Cardiac muscle cell (in vitro differentiated cells and primary cell): ENCODE measurements around the gene TMPRSS11F. TPM values are rescaled to one million over a fixed set of nuclear protein-coding genes. Genes with fewer than 3 reads are reported as not detected.

Source experiments
- DNase-seq, 2 donors: peaks; one replicate each; pipeline versions ENCODE4 v3.0.0 to v3.0.0-alpha.2; 2010 to 2017; ENCODE audit warnings: low read depth in 1 of 2, low spot score in 1 of 2
- H3K27ac ChIP-seq: fragments of 200-600 bp; sonication (generic); 2 replicates; pipeline ENCODE4 v1.5.1; 2016
- H3K27me3 ChIP-seq: fragments of 200-600 bp; sonication (generic); 2 replicates; pipeline ENCODE4 v1.6.0; 2016; ENCODE audit warnings: control low read depth
- H3K36me3 ChIP-seq: fragments of 200-600 bp; sonication (generic); 2 replicates; pipeline ENCODE4 v1.5.1; 2016; ENCODE audit warnings: control low read depth
- H3K4me1 ChIP-seq: fragments of 200-600 bp; sonication (generic); 2 replicates; pipeline ENCODE4 v1.8.1; 2017; ENCODE audit warnings: low read depth, mild to moderate bottlenecking, mixed run types
- H3K4me3 ChIP-seq: fragments of 200-600 bp; sonication (generic); 2 replicates; pipeline ENCODE4 v1.5.1; 2016; ENCODE audit warnings: mild to moderate bottlenecking
- H3K9me3 ChIP-seq: fragments of 200-600 bp; sonication (generic); 2 replicates; pipeline ENCODE4 v1.5.1; 2017; ENCODE audit warnings: low read depth, mild to moderate bottlenecking, control low read depth
- polyA plus RNA-seq: library from polyadenylated mRNA; unstranded; fragments of >200 nt; fragmentation: Nextera tagmentation; extraction: Ambion mirVana; gene quantifications from 2 replicates; pipeline ENCODE4 v1.2.1, GENCODE V29; 2016
- total RNA-seq: library from RNA; depleted of rRNA; stranded (reverse); fragments of >200 nt; gene quantifications from 2 replicates; pipeline ENCODE4 v1.2.3, GENCODE V29; 2016
- TF ChIP-seq, protein P1 (sequence below): IDR thresholded peaks from 2 replicates; pipeline ENCODE4 v1.5.1; 2012; ENCODE audit warnings: low read depth, mild to moderate bottlenecking, low read length

Gene TMPRSS11F
- total and polyA plus RNA-seq, 2 experiments from 2014 or later = not detected

DNA sequence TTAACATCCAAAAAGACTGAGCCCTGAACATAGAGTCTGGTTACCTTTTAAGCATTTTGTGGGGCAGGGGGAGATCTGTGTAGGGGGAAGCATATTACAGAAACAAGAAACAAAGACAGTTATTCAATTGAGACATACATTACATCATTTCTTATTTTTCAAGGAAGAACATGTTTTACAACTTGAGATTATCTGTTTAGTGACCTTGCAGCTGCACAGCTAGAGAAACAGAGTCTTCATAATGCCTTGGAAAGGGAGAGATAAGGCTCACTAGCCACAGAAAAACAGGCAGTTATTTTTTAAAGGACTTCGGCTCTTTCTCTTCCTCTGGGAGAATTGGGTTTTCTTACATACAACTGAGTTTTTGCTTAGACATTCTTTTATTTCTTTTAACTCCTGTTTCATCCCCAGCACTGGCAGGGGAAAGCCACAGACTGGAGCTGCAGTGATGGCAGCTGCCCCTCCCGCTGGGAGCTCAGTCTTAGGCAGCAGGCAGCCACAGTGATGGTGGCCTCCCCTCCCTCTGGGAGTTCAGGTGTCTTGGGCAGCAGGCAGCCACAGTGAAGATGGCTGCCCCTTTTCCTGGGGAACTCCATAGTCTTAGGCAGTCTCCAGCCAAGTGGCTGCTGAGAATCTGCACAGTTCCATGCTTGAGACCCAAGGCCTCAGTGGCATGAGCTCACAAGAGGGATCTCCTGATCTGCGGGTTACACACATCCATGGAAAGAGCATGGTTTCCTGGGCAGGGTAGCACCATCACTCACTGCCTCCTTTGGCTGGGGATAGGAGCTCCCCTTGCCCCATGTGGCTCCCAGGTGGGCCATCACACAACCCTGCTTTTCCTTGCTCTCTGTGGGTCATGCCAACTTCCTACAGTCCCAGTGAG lies 19.4 kb upstream of the TMPRSS11F start:
- Histone ChIP-seq H3K27me3 (no peaks in the 10 kb centered on the region), H3K36me3 (no peaks in the 10 kb centered on the region), H3K9me3 (no peaks in the 10 kb centered on the region), H3K4me1 (no peaks in the 10 kb centered on the region), H3K4me3 (no peak overlapping the region), H3K27ac (no peak overlapping the region)
- TF ChIP-seq, protein P1, sequence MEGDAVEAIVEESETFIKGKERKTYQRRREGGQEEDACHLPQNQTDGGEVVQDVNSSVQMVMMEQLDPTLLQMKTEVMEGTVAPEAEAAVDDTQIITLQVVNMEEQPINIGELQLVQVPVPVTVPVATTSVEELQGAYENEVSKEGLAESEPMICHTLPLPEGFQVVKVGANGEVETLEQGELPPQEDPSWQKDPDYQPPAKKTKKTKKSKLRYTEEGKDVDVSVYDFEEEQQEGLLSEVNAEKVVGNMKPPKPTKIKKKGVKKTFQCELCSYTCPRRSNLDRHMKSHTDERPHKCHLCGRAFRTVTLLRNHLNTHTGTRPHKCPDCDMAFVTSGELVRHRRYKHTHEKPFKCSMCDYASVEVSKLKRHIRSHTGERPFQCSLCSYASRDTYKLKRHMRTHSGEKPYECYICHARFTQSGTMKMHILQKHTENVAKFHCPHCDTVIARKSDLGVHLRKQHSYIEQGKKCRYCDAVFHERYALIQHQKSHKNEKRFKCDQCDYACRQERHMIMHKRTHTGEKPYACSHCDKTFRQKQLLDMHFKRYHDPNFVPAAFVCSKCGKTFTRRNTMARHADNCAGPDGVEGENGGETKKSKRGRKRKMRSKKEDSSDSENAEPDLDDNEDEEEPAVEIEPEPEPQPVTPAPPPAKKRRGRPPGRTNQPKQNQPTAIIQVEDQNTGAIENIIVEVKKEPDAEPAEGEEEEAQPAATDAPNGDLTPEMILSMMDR = no peak
- DNase-seq = no peak

DNA sequence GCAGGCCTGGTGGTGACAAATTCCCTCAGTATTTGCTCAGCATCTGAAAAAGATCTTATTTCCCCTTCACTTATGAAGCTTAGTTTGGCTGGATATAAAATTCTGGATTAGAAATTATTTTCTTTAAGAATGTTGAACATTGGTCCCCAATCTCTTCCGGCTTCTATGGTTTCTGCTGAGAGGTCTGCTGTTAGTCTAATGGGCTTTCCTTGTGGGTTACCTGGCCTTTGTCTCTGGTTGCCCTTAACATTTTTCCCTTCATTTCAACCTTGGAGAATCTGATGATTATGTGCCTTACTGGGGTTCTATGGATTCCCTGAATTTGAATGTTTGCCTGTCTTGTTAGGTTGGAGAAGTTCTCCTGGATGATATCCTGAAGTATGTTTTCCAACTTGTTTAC lies 17.4 kb upstream of the TMPRSS11F start:
- DNase-seq = no peak
- Histone ChIP-seq H3K4me1 (no peaks in the 10 kb centered on the region), H3K27ac (no peak overlapping the region), H3K9me3 (no peaks in the 10 kb centered on the region), H3K36me3 (no peaks in the 10 kb centered on the region), H3K4me3 (no peak overlapping the region), H3K27me3 (no peaks in the 10 kb centered on the region)
- TF ChIP-seq, protein P1 = no peak

- Histone ChIP-seq H3K4me1 (no peaks in the 10 kb centered on the region), H3K27ac (no peak overlapping the region), H3K9me3 (no peaks in the 10 kb centered on the region), H3K4me3 (no peak overlapping the region), H3K36me3 (no peaks in the 10 kb centered on the region), H3K27me3 (no peaks in the 10 kb centered on the region)
- DNase-seq = no peak
- TF ChIP-seq, protein P1 = no peak
These were observed 15.6 kb upstream of the TMPRSS11F start for GRCh38 chr4:68145261-68145660.

- no peak overlapping the region for H3K4me3 ChIP-seq
- no peak for DNase-seq
- TF ChIP-seq, protein P1 = no peak
- H3K27ac ChIP-seq = no peak overlapping the region
- no peaks in the 10 kb centered on the region for H3K9me3 ChIP-seq
- no peaks in the 10 kb centered on the region for H3K4me1 ChIP-seq
- no peaks in the 10 kb centered on the region for H3K27me3 ChIP-seq
- no peaks in the 10 kb centered on the region for H3K36me3 ChIP-seq
These were observed 12.2 kb upstream of the TMPRSS11F start for GRCh38 chr4:68141852-68142251.

GRCh38 chr4:68132342-68132741 lies 2.7 kb upstream of the TMPRSS11F start:
- Histone ChIP-seq H3K9me3 (no peaks in the 10 kb centered on the region), H3K27ac (no peak overlapping the region), H3K4me1 (no peaks in the 10 kb centered on the region), H3K27me3 (no peaks in the 10 kb centered on the region), H3K36me3 (no peaks in the 10 kb centered on the region), H3K4me3 (no peak overlapping the region)
- TF ChIP-seq, protein P1 = no peak
- no peak for DNase-seq
